ENCODE measurements around the gene CFAP221.

The CFAP221 gene

DNA sequence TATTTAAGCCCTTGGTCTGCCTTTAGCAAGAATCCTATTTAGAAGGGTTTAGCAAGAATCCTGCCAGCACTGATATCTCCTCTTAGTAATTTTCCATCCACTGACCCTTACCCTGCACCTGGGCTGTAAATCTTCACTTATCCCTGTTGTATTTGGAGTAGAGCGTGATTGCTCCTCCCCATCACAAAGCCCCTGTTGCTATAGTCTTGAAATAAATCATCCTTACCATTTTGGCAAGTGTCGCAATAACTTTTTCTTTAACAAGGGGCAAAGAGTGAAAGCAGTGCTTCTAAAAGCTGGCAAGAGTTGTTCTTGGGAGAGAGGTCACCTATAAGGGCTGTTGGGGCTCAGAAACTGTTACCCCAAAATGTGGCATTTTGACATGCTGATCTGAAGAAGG lies 16.2 kb upstream of the CFAP221 start:
- DNase-seq (ENCODE audit: extremely low spot score), result no peak
- POLR2A ChIA-PET, result no interaction called here
- CTCF ChIA-PET, result no interaction called here
- no peak for TF ChIP-seq BHLHE40 (IDR thresholded peaks at IDR 0.05; ENCODE audit: borderline replicate concordance)
- TF ChIP-seq, protein P1, sequence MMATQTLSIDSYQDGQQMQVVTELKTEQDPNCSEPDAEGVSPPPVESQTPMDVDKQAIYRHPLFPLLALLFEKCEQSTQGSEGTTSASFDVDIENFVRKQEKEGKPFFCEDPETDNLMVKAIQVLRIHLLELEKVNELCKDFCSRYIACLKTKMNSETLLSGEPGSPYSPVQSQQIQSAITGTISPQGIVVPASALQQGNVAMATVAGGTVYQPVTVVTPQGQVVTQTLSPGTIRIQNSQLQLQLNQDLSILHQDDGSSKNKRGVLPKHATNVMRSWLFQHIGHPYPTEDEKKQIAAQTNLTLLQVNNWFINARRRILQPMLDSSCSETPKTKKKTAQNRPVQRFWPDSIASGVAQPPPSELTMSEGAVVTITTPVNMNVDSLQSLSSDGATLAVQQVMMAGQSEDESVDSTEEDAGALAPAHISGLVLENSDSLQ (IDR thresholded peaks at IDR 0.05), result peak; percentile 61

DNA sequence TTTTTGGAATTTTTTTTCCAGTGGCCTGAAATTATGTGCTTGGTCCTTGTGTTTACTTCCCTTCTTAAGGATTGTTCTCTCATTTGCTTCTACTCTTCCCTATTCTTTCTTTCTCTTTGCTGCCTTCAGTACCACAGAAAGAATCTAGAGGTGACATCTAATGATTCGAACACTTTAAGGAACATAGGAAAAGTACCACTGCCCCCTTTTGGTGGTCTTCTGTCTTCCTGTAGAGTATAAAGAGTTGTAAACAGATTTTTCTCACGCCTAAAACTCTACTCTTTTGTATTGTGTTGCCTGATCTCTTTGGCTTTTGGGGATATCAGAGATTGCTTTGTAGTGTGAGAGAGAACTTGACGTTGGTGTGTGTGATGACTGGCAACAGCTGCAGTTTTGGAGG lies 13.0 kb upstream of the CFAP221 start:
- no peak for DNase-seq (ENCODE audit: extremely low spot score)
- CTCF ChIA-PET, result interaction anchor here (0.8 kb wide), 1 partner anchor 46 kb away, joined by 3 read pairs; no protein-coding TSS in a partner anchor
- TF ChIP-seq LEF1 (IDR thresholded peaks at IDR 0.05; ENCODE audit: borderline replicate concordance), result no peak
- TF ChIP-seq HDGF (IDR thresholded peaks at IDR 0.05; ENCODE audit: borderline replicate concordance), result no peak
- TF ChIP-seq NFRKB (IDR thresholded peaks at IDR 0.05), result no peak
- no peak for TF ChIP-seq FOXK2 (IDR thresholded peaks at IDR 0.05)
- TF ChIP-seq ELF4 (IDR thresholded peaks at IDR 0.05), result no peak
- POLR2A ChIA-PET, result no interaction called here

DNA sequence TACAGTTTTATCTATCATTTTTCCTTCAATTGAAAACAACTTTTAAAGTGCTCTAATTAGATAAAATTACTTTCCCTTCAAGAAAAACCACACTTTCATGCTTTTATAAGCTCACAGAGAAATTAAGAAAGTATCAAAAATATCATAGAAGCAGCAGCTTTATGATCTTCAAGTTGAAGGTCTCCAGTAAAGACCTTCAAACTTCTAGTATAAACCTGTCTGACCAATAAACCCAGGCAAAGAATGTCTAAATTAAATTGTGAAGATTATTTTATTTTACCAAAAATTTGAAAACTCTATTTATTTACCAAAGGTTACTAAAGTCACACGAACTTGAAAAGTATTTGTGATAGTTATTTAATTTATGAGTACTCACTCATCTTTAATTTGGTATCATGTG lies 10.7 kb upstream of the CFAP221 start:
- DNase-seq (ENCODE audit: extremely low spot score), result no peak
- ChIA-PET POLR2A (no interaction called here), CTCF (interaction anchor here (0.5 kb wide), 1 partner anchor 773 kb away, joined by 3 read pairs; no protein-coding TSS in a partner anchor)
- TF ChIP-seq, protein P1 (IDR thresholded peaks at IDR 0.05), result no peak
- TF ChIP-seq SP1 (IDR thresholded peaks at IDR 0.05), result no peak
- TF ChIP-seq FOXK2 (IDR thresholded peaks at IDR 0.05), result no peak
- TF ChIP-seq HDGF (IDR thresholded peaks at IDR 0.05; ENCODE audit: borderline replicate concordance), result no peak
- no peak for TF ChIP-seq SUZ12 (IDR thresholded peaks at IDR 0.05)
- TF ChIP-seq FOXM1 (IDR thresholded peaks at IDR 0.05; ENCODE audit: borderline replicate concordance), result no peak
- no peak for TF ChIP-seq L3MBTL2 (conservative IDR thresholded peaks at IDR 0.05)
- TF ChIP-seq NFRKB (IDR thresholded peaks at IDR 0.05), result no peak
- TF ChIP-seq LEF1 (IDR thresholded peaks at IDR 0.05; ENCODE audit: borderline replicate concordance), result no peak
- no peak for TF ChIP-seq ELF4 (IDR thresholded peaks at IDR 0.05)
- TF ChIP-seq ARNT (IDR thresholded peaks at IDR 0.05), result no peak
- no peak for TF ChIP-seq TARDBP (IDR thresholded peaks at IDR 0.05)
- TF ChIP-seq FOXA1 (IDR thresholded peaks at IDR 0.05), result no peak

DNA sequence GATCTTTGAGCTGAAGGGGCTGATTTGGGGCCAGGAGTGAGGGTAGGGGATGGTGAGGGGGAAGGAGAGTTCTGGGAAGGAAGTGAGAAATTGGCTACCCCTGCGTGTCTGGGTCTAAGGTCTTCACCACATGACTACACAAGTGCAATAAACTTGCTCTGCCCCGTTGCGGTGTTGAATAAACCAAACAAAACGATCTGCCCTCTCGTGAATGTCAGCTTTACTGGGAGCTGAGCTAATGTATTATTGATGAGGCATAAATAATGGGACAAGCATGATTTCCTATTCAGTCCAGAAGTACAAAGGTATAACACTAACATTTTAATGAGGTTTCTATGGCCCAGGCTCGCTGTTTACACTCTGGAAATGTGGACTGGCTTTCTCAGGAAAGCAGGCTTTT lies 8.0 kb upstream of the CFAP221 start:
- POLR2A ChIA-PET, result no interaction called here
- CTCF ChIA-PET, result no interaction called here
- DNase-seq (ENCODE audit: extremely low spot score), result peak; percentile 27
- TF ChIP-seq L3MBTL2 (conservative IDR thresholded peaks at IDR 0.05) (no peak), ARNT (IDR thresholded peaks at IDR 0.05) (peak; percentile 84)
- TF ChIP-seq, protein P1 (IDR thresholded peaks at IDR 0.05), result peak; percentile 72

DNA sequence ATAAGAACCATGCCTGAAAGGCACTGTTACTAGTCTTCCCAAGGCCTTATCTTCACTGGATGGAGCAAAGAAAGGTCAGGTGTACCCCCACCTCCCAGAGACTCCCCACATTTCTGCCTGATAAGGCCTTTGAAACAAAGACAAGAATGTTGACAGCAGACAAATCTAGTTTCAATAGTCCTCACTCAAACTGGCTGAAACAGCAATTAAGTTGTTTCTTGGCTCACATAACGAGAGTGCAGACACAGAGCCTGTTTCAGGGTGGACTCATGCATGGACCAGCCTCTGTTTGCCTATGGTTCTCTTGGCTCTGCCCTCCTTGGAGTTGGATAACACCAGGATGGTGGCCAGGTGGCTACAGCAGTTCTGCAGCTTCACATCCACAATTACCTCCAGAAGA lies 7.5 kb upstream of the CFAP221 start:
- CTCF ChIA-PET, result no interaction called here
- DNase-seq (ENCODE audit: extremely low spot score), result no peak
- no peak for TF ChIP-seq FOXK2 (IDR thresholded peaks at IDR 0.05)
- POLR2A ChIA-PET, result no interaction called here

DNA sequence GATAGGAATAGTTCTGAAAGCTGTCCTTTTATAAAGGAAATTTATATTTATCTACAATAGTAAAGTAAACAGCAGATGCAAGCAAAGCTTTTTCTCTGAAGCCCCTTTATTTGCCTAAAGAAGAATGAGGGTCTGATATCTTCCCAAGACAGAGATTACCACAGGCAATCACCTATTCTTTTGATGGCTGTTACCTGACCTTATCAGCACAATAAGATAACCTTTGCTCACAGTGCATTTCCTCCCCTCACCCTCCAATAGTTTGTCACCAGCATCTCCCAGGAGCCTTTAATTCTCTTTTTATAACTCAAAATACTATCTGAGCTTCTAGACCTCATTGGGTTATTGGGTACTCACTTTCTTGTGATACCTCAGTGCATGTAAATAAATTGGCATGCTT lies 6.5 kb upstream of the CFAP221 start:
- no peak for TF ChIP-seq CTBP1 (IDR thresholded peaks at IDR 0.05; ENCODE audit: borderline replicate concordance)
- no peak for TF ChIP-seq ELF4 (IDR thresholded peaks at IDR 0.05)
- no peak for TF ChIP-seq FOXK2 (IDR thresholded peaks at IDR 0.05)
- TF ChIP-seq FOXM1 (IDR thresholded peaks at IDR 0.05; ENCODE audit: borderline replicate concordance), result no peak
- TF ChIP-seq LEF1 (IDR thresholded peaks at IDR 0.05; ENCODE audit: borderline replicate concordance), result no peak
- no peak for TF ChIP-seq FOXA1 (IDR thresholded peaks at IDR 0.05)
- TF ChIP-seq L3MBTL2 (conservative IDR thresholded peaks at IDR 0.05), result no peak
- no peak for TF ChIP-seq TARDBP (IDR thresholded peaks at IDR 0.05)
- TF ChIP-seq ARNT (IDR thresholded peaks at IDR 0.05), result no peak
- TF ChIP-seq SUZ12 (IDR thresholded peaks at IDR 0.05), result no peak
- TF ChIP-seq, protein P1 (IDR thresholded peaks at IDR 0.05), result no peak
- no peak for TF ChIP-seq HDGF (IDR thresholded peaks at IDR 0.05; ENCODE audit: borderline replicate concordance)
- no peak for DNase-seq (ENCODE audit: extremely low spot score)
- ChIA-PET POLR2A (no interaction called here), CTCF (interaction anchor here (0.6 kb wide), 1 partner anchor 285 kb away, joined by 3 read pairs; no protein-coding TSS in a partner anchor)

DNA sequence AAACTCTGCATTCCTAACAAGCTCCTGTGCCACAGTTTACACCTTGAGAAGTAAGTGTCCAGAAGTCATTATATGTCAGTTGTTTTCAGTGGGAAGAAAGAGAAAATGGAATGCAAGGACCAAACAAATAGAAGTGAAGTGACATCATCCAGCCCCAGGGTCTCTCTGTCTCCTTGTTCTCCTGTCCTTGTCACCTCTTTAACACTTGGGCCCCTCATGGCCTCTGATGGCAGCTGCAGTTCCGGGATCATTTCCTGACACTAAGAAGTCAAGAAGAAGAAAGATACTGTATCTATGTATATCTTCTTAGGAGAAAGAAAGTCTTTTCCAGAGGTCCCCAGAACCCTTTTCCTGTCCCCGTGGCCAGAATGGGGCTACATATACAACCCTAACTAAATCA lies 2.8 kb upstream of the CFAP221 start:
- CTCF ChIA-PET, result interaction anchor here (0.7 kb wide), 1 partner anchor 1861 kb away, joined by 3 read pairs; no protein-coding TSS in a partner anchor
- TF ChIP-seq BHLHE40 (IDR thresholded peaks at IDR 0.05; ENCODE audit: borderline replicate concordance), result no peak
- TF ChIP-seq ELF4 (IDR thresholded peaks at IDR 0.05), result no peak
- TF ChIP-seq, protein P1 (IDR thresholded peaks at IDR 0.05), result no peak
- no peak for TF ChIP-seq FOXA1 (IDR thresholded peaks at IDR 0.05)
- no peak for TF ChIP-seq NFRKB (IDR thresholded peaks at IDR 0.05)
- no peak for TF ChIP-seq TARDBP (IDR thresholded peaks at IDR 0.05)
- TF ChIP-seq ARNT (IDR thresholded peaks at IDR 0.05), result no peak
- no peak for TF ChIP-seq HDGF (IDR thresholded peaks at IDR 0.05; ENCODE audit: borderline replicate concordance)
- TF ChIP-seq ZNF384 (IDR thresholded peaks at IDR 0.05), result no peak
- TF ChIP-seq FOXM1 (IDR thresholded peaks at IDR 0.05; ENCODE audit: borderline replicate concordance), result no peak
- TF ChIP-seq FOXK2 (IDR thresholded peaks at IDR 0.05), result no peak
- no peak for TF ChIP-seq SUZ12 (IDR thresholded peaks at IDR 0.05)
- TF ChIP-seq SP1 (IDR thresholded peaks at IDR 0.05), result no peak
- no peak for TF ChIP-seq L3MBTL2 (conservative IDR thresholded peaks at IDR 0.05)
- POLR2A ChIA-PET, result no interaction called here
- no peak for DNase-seq (ENCODE audit: extremely low spot score)

All from HEK293T (cell line).